Neural cell (in vitro differentiated cells): ENCODE results near the gene PGS1. TPM values are rescaled to one million over a fixed set of nuclear protein-coding genes. Genes with fewer than 3 reads are reported as not detected.

Experiments
- H2AFZ ChIP-seq: fragments of 200-600, 300-800 bp; sonication (generic), shearing (Covaris generic); 2 replicates; pipeline ENCODE4 v1.6.0; 2014; ENCODE audit warnings: low read depth, mild to moderate bottlenecking, antibody characterized with exemption, low read length, moderate library complexity
- H3F3A ChIP-seq: fragments of 200-600 bp; shearing (Covaris generic); 2 replicates; pipeline ENCODE4 v1.6.1; 2016; ENCODE audit warnings: mild to moderate bottlenecking, moderate library complexity, mixed read lengths, antibody characterized with exemption, low read length; ENCODE audit not compliant: insufficient read depth, poor library complexity, severe bottlenecking
- H3K27ac ChIP-seq: fragments of 200-600, 300-800 bp; sonication (generic), shearing (Covaris generic); 2 replicates; pipeline ENCODE4 v1.5.1; 2014; ENCODE audit warnings: mild to moderate bottlenecking, low read length, moderate library complexity
- H3K27me3 ChIP-seq: fragments of 300-800, 200-600 bp; sonication (generic), shearing (Covaris generic); 2 replicates; pipeline ENCODE4 v1.6.0; 2014; ENCODE audit warnings: mild to moderate bottlenecking, low read depth, low read length, moderate library complexity; ENCODE audit not compliant: insufficient read depth
- H3K36me3 ChIP-seq: fragments of 300-800, 200-600 bp; sonication (generic), shearing (Covaris generic); 2 replicates; pipeline ENCODE4 v1.5.1; 2014; ENCODE audit warnings: mild to moderate bottlenecking, antibody characterized with exemption, low read length, moderate library complexity; ENCODE audit not compliant: insufficient read depth
- H3K4me2 ChIP-seq: fragments of 300-800, 200-600 bp; sonication (generic), shearing (Covaris generic); 2 replicates; pipeline ENCODE4 v1.6.0; 2014; ENCODE audit warnings: mild to moderate bottlenecking, low read length
- H3K4me3 ChIP-seq: fragments of 300-800, 200-600 bp; sonication (generic), shearing (Covaris generic); 2 replicates; pipeline ENCODE4 v1.5.1; 2014; ENCODE audit warnings: mild to moderate bottlenecking, low read length, moderate library complexity
- H3K79me2 ChIP-seq: fragments of 200-600 bp; shearing (Covaris generic); replicated peaks from 2 replicates; pipeline ENCODE4 v1.6.0; 2014; ENCODE audit warnings: mild to moderate bottlenecking, low read length, moderate library complexity; ENCODE audit not compliant: insufficient read depth
- H3K9ac ChIP-seq: fragments of 300-800, 200-600 bp; sonication (generic), shearing (Covaris generic); 2 replicates; pipeline ENCODE4 v1.6.1; 2016; ENCODE audit warnings: mild to moderate bottlenecking, low read length, mixed read lengths
- H3K9me2 ChIP-seq: fragments of 200-600 bp; shearing (Covaris generic); 2 replicates; pipeline ENCODE4 v1.6.1; 2016; ENCODE audit warnings: mild to moderate bottlenecking, low read length, mixed read lengths; ENCODE audit not compliant: insufficient read depth
- H3K9me3 ChIP-seq: fragments of 200-600, 300-800 bp; sonication (generic), shearing (Covaris generic); 2 replicates; pipeline ENCODE4 v1.6.1; 2016; ENCODE audit warnings: mild to moderate bottlenecking, mixed run types, low read length, moderate library complexity, mixed read lengths
- H4K20me1 ChIP-seq: fragments of 200-600 bp; shearing (Covaris generic); 2 replicates; pipeline ENCODE4 v1.6.1; 2016; ENCODE audit warnings: mild to moderate bottlenecking, mixed run types; ENCODE audit not compliant: insufficient read depth
- EP300 ChIP-seq: fragments of 450-650 bp; conservative IDR thresholded peaks from 2 replicates; pipeline ENCODE4 v1.6.1; 2014; ENCODE audit warnings: antibody characterized with exemption, mild to moderate bottlenecking, moderate library complexity; ENCODE audit not compliant: poor library complexity, severe bottlenecking
- EZH2 ChIP-seq: fragments of 200-600, 300-800 bp; shearing (Covaris generic), sonication (generic); IDR thresholded peaks from 2 replicates; pipeline ENCODE4 v1.6.1; 2014; ENCODE audit warnings: antibody characterized with exemption, low read length, borderline replicate concordance, mild to moderate bottlenecking; ENCODE audit not compliant: insufficient read depth, poor library complexity, severe bottlenecking
- MXI1 ChIP-seq: fragments of 450-650 bp; conservative IDR thresholded peaks from 2 replicates; pipeline ENCODE4 v1.6.1; 2014; ENCODE audit warnings: antibody characterized with exemption, mild to moderate bottlenecking; ENCODE audit not compliant: poor library complexity, severe bottlenecking
- POLR2AphosphoS5 ChIP-seq: IDR thresholded peaks from 2 replicates; pipeline ENCODE4 v1.6.1; 2012
- RAD21 ChIP-seq: fragments of 450-650 bp; conservative IDR thresholded peaks from 2 replicates; pipeline ENCODE4 v1.6.1; 2014; ENCODE audit warnings: antibody characterized with exemption, mild to moderate bottlenecking, moderate library complexity
- REST ChIP-seq: IDR thresholded peaks from 2 replicates; pipeline ENCODE4 v1.6.1; 2012; ENCODE audit warnings: borderline replicate concordance
- SMC3 ChIP-seq: fragments of 450-650 bp; conservative IDR thresholded peaks from 2 replicates; pipeline ENCODE4 v1.6.1; 2014; ENCODE audit warnings: antibody characterized with exemption, mild to moderate bottlenecking, moderate library complexity; ENCODE audit not compliant: poor library complexity
- TAF1 ChIP-seq: IDR thresholded peaks from 2 replicates; pipeline ENCODE4 v1.6.1; 2012; ENCODE audit warnings: low read depth
- polyA plus RNA-seq: library from polyadenylated mRNA; depleted of rRNA; stranded (reverse); fragments of >200 nt; gene quantifications from 2 replicates; pipeline ENCODE4 v1.2.3, GENCODE V29; 2014
- TF ChIP-seq, protein P1 (sequence below): fragments of 450-650 bp; IDR thresholded peaks from 2 replicates; pipeline ENCODE4 v1.5.1; 2014; ENCODE audit warnings: antibody characterized with exemption, mild to moderate bottlenecking, moderate library complexity; ENCODE audit not compliant: poor library complexity, severe bottlenecking

PGS1 gene
- polyA plus RNA-seq, 1 donor from 2014 or later: 65.7 TPM

DNA sequence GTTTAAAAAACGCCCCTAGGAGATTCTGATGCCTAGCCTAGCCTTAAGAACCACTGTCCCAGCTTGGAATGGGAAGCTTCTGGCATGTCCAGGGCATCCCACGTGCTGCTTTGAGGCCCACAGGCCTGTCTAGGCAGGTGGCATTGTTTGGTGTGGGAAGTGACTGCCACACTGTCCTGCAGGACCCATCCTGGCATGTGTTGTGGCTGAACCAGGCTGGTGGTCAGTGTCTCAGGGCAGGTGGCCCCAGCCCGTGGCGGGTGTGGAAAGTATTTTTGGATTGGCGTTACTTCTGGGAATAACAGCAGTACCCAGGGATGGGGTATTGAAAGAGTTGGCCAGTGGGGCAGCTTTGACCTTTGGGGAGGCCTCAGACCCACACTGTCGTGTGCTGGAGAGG, 27.9 kb downstream of the PGS1 start:
- H3F3A ChIP-seq: no peaks in the 10 kb centered on the region
- H3K9me3 ChIP-seq: no peaks in the 10 kb centered on the region
- H2AFZ ChIP-seq: no peak overlapping the region
- H3K27me3 ChIP-seq: no peaks in the 10 kb centered on the region
- H3K9ac ChIP-seq: no peak overlapping the region
- H3K4me3 ChIP-seq: no peak overlapping the region
- no peak overlapping the region for H3K27ac ChIP-seq
- TF ChIP-seq MXI1: no peak
- no peak for TF ChIP-seq EZH2
- TF ChIP-seq, protein P1, sequence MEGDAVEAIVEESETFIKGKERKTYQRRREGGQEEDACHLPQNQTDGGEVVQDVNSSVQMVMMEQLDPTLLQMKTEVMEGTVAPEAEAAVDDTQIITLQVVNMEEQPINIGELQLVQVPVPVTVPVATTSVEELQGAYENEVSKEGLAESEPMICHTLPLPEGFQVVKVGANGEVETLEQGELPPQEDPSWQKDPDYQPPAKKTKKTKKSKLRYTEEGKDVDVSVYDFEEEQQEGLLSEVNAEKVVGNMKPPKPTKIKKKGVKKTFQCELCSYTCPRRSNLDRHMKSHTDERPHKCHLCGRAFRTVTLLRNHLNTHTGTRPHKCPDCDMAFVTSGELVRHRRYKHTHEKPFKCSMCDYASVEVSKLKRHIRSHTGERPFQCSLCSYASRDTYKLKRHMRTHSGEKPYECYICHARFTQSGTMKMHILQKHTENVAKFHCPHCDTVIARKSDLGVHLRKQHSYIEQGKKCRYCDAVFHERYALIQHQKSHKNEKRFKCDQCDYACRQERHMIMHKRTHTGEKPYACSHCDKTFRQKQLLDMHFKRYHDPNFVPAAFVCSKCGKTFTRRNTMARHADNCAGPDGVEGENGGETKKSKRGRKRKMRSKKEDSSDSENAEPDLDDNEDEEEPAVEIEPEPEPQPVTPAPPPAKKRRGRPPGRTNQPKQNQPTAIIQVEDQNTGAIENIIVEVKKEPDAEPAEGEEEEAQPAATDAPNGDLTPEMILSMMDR: no peak
- no peak for TF ChIP-seq SMC3
- TF ChIP-seq REST: no peak
- no peak for TF ChIP-seq POLR2AphosphoS5
- no peak for TF ChIP-seq RAD21
- no peak for TF ChIP-seq TAF1
- no peak for TF ChIP-seq EP300
- H4K20me1 ChIP-seq: no peaks in the 10 kb centered on the region
- no peak overlapping the region for H3K4me2 ChIP-seq
- no peaks in the 10 kb centered on the region for H3K36me3 ChIP-seq
- H3K9me2 ChIP-seq: no peaks in the 10 kb centered on the region
- no peaks in the 10 kb centered on the region for H3K79me2 ChIP-seq

GRCh38 chr17:78406920-78407319, 28.5 kb downstream of the PGS1 start:
- no peak for TF ChIP-seq MXI1
- no peak for TF ChIP-seq SMC3
- no peak for TF ChIP-seq RAD21
- TF ChIP-seq POLR2AphosphoS5: no peak
- Histone ChIP-seq H3K27ac (no peak overlapping the region), H3K9ac (no peak overlapping the region), H3K4me3 (no peak overlapping the region), H3K9me2 (no peaks in the 10 kb centered on the region), H4K20me1 (no peaks in the 10 kb centered on the region), H3K4me2 (no peak overlapping the region), H3K36me3 (no peaks in the 10 kb centered on the region), H3K27me3 (no peaks in the 10 kb centered on the region), H2AFZ (no peak overlapping the region), H3K9me3 (no peaks in the 10 kb centered on the region), H3K79me2 (no peaks in the 10 kb centered on the region), H3F3A (no peaks in the 10 kb centered on the region)
